A204.1 (cell line): ENCODE data around the gene SMPD1.

Experiments used
- FAIRE-seq: peaks from 2 replicates; lab custom pipeline; 2012; peaks lifted over from hg19 to GRCh38; lab: Jason Lieb, UNC

The SMPD1 gene

GRCh38 chr11:6415797-6416196, 25.5 kb downstream of the SMPD1 start:
- no peak for FAIRE-seq

GRCh38 chr11:6417907-6418556, 27.8 kb downstream of the SMPD1 start:
- FAIRE-seq: no peak

DNA sequence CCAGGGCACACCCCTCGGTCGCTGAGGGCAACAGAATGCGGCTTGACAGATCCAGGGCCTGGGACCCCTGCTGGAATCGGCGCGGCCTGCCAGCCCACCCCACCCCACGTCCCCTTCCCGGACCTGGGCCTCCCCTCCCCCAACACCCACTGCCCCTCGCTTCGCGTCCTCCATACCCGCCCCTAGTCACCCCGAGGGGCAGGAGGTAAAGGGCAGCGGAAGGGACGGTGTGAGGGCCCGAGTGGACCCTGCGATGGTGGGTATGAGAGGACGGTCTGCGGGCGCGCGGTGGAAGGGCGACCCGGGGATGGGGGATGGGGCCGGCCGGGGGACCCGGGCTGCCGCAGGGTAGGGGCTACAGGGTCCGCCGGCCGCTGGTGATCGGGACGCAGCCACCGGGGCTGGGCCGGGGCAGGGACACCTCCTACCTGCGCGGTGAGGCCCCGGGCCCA, 28.3 kb downstream of the SMPD1 start:
- FAIRE-seq: no peak

- no peak for FAIRE-seq
These were observed 28.8 kb downstream of the SMPD1 start, which contains the start of gene APBB1 for GRCh38 chr11:6419009-6419631. Gene APBB1 (minus strand): TSS chr11:6419094. CDS start chr11:6411347, 7,747 bp downstream.

GRCh38 chr11:6420677-6421076, 30.4 kb downstream of the SMPD1 start:
- FAIRE-seq: no peak

DNA sequence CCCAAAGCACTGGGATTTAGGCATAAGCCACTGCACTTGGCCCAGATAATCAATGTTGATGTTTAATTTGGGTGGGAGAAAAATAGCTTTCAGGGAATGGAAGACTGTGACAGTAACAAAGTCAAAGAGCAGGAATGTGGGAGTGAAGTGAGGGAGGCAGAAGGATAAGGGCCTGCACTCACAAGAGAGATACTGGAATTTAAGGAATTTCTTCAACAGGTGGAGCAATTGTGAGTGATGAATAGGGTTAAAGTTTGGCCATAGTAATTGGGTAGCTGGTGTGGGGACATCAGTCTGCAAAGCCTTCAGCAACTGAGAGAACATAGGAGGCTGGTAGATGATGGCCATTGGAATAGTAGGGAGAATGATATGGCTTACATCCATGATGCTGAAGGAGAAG, 37.2 kb downstream of the SMPD1 start:
- FAIRE-seq: no peak

DNA sequence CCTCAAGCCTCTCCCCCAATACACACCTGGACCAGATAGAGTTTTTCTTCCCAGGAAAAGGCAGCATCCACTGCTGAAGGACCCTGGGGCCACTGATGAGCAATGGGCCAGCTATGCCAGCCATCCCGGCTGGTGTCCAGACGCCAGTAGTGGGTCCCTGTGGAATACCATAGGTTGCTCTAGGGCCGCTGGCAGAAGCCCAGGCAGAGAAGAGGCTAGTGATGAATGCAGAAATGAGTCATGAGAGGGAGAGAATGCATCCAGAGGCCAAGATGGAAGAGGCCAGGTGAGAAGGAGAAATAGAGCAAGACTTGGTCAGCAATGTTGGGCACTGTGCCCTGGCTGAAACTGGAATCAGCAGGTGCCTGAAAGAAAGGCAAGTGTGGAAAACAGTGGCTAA, 41.6 kb downstream of the SMPD1 start:
- FAIRE-seq: no peak

- FAIRE-seq: no peak
These were observed 43.9 kb downstream of the SMPD1 start for GRCh38 chr11:6433998-6434660.

GRCh38 chr11:6437423-6437822, 47.1 kb downstream of the SMPD1 start:
- no peak for FAIRE-seq

GRCh38 chr11:6437993-6438392, 47.7 kb downstream of the SMPD1 start:
- FAIRE-seq: no peak

DNA sequence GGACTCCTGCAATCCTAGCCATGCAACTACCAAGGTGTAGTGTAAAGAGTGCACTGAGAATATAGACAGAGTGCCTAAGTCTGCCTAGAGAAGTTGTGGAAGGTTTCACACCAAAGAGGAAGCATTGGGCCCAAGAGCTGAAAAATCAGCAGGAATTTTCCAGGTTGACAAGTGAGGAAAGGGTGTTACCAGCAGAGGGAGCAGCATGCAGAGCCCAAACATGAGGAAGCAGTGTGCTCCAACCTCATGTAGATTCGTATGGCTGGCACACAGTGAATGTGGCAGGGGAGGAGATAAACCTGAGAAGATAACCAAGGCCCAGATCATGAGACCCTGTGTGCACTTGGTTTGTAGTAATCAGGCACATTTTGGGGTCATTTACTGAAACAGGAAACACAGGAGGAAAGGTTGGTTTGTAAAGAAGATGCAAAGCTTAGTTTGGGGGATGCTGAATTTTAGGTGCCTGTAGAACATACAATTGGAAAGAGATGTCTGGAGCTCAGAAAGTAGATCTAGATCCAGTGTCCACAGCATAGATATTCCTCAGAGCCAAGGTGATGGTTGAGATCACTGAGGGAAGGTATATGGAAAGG, 48.8 kb downstream of the SMPD1 start:
- no peak for FAIRE-seq

DNA sequence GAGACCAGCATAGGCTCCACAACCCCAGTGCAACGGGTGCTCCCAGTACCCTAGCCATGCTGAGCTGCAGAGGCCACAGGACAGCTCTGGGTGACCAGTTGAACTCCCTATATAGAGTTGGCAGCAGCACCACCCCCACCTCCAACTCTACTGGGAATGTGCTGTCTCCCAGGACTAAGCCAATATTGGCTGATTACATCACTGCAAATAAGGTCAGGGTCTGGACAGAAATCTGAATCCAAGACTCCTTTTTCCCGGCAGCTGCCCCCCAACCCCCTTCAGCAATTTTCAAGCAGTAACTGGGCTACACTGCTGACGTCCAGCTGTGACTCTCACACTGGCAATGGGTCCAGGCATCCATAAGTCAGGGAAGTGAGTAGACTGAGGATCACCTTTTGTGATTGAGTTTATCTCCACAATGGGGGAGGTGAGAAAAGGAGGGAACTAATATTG, 50.7 kb downstream of the SMPD1 start, which contains the start of gene HPX:
Gene HPX (minus strand): TSS at position 82 of the 453 bp plus-strand sequence. CDS start 24 bp downstream, at position 58.
- no peak for FAIRE-seq

GRCh38 chr11:6442441-6442840, 52.2 kb downstream of the SMPD1 start:
- no peak for FAIRE-seq

DNA sequence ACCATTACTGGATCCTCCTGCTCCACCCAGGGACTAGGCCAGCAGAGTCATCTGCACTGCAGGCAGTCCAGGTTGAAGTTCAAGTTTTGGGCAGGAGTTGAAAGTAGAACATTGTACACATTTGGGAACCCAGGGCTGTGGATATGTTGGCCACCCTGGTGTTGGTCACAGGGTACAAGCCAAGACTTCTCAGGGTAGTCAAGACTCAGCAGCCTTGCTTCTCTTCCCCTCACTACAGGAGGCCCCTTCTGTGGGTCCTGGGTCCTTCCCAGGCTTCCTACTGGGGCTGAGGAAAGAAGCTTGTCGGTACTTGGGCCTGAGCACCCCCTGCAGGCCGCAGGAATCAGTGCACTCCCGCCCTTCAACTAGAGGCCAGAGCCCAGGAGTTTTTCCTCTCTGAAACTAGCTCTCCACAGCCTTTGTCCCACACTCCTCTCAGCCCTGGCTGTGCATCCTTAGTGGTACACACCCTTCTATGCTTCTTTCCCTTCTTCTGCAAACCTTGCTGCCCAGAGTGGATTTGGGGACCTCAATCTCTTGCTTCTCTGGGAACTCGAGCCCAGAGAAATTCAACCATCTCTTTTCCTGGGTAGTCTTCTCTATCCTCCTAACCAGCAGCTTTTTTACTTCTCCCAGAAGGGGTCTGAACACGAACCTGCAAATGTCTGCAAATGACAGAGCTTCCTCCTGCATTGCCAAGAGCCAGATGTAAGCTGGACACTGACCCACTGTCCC, 53.2 kb downstream of the SMPD1 start:
- FAIRE-seq: no peak
